HT-29 (cell line): ENCODE results near the gene RASGRP2. TPM values are rescaled to one million over a fixed set of nuclear protein-coding genes. Genes with fewer than 3 reads are reported as not detected.
A peak's percentile ranks its signal among the peaks of the same experiment; 100 is the strongest.

Experiments
- DNase-seq: peaks from one replicate; pipeline ENCODE4 v3.0.0-alpha.2; 2015; ENCODE audit warnings: low spot score
- total RNA-seq: library from RNA; depleted of rRNA; stranded (reverse); fragments of >200 nt; shearing (Covaris generic); gene quantifications from 2 replicates; pipeline ENCODE4 v1.2.3, GENCODE V29; 2014; rRNA removed

The RASGRP2 gene
- not detected in 2 replicates for total RNA-seq

DNA sequence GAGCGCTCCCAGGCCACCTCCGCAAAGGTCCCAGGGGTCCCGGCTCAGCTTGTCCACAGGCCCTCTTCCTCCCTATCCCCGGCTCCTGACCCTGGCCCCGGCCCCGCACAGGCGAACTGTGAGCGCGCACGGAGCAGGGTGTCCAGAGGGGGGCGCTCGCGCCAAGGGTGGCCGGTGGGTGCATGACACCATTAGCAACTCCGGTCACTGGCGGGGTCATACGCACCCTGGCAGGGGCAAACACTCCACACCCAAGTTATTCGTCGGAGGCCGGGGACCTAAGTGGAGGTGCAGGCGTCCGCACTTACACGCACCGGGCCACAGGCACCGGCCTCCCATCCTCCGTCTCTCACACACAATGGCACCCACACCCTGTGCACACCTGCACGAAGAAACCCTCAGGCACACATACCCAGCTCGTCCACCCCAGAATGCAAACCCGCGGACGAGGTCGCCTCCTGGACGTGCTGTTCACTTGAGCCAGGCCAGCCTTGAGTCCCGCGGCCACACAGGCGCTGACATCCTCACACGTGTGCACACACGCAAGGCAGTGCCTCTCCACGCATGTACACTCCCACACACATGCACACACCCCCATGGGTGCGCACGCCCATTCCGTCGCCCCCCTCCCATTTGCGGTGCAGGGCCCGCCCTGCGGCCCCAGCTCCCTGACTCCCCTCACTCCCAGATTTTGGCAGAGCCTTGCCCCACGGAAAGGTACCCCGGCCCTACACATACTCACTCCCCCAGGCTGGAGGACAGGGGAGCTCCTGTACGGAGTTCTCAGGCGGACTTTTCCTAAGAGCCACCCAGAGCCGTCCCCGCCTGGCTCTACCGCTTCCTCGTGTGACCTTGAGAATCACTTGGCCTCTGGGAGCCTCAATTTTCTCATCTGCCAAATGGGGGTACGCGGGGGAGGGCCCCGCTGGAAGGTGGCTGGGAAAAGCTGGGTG is at the start of gene RASGRP2:
Gene RASGRP2, minus strand, starts transcription at position 552 of the 953 bp plus-strand sequence. CDS start 1,276 bp downstream, outside the sequence.
- peak; percentile 23 for DNase-seq

DNA sequence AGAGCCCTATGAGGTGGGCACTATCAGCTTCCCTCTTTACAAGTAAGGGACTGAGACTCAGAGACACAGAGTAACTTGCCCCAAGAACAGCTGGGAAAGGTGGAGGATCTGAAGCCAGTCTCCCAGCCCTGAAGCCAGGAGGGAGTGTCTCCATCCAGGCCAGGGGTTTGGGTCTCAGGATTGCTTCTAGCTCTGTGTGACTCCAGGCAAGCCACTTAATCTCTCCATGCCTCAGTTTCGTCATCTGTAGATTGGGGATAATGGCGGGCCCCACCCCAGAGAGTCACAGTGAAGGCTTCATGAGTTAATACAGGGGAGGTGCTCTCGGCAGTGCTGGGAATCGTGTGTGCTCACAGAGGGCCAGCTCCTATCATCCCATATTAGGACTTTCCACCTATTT is 48.5 kb upstream of the RASGRP2 start:
- DNase-seq: no peak

DNA sequence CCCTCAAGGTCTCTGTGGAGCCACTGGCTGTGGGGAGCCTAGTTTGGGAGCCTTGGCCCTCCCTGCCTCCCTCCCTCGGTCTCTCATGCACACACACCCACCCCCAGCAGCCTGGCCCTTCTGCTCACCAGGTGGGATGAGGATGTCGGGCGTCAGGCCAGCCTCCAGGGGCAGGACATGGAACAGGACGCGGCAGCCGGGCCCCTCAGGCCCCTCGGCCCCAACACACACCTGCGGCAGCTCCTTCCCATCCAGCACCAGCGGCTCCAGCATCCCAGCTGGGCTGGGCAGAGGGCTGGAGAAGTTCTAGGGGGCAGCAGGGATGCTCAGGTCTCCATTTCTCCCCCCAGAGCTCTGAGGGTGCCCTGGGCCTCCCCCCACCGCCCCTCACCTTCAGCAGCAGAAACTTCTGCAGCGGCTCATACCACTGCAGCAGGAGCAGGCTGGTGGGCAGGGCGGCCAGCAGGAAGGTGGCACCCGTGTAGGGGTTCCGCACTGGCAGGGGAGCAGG is 47.9 kb upstream of the RASGRP2 start:
- DNase-seq: no peak

DNA sequence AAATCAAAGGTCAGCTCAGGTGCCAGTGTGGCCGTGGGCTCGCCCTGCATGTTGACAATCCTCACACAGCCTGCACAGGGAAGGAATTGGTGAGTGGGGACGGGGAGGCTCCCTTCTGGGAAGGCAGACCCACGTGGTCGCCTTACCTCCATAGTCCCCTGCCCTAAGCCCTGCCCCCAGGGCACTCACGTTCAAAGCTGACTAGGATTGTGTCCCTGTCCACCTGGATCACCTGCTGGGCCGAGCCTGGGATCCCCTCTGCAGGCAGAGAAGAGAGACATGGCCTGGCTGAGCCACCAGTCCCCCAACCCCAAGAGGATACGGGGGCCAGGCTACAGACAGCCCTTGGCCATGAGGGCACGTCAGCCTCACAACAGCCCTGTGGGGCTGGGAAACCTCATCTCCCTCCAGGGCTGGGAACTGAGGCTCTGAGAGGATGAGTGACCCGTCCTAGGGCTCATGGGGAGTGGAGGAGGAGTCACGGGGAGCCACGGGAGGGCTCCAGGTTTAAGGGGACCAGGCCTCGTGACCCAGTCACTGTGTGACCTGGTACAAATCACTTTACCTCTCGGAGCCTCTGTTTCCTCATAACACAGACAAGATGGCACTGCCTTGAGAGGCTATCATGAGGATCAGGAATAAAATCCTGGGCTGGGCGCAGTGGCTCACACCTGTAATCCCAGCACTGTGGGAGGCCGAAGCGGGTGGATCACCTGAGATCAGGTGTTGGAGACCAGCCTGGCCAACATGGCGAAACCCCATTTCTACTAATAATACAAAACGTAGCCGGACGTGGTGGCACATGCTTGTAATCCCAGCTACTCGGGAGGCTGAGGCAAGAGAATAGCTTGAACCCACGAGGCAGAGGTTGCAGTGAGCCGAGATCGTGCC is 46.5 kb upstream of the RASGRP2 start:
- DNase-seq: no peak

DNA sequence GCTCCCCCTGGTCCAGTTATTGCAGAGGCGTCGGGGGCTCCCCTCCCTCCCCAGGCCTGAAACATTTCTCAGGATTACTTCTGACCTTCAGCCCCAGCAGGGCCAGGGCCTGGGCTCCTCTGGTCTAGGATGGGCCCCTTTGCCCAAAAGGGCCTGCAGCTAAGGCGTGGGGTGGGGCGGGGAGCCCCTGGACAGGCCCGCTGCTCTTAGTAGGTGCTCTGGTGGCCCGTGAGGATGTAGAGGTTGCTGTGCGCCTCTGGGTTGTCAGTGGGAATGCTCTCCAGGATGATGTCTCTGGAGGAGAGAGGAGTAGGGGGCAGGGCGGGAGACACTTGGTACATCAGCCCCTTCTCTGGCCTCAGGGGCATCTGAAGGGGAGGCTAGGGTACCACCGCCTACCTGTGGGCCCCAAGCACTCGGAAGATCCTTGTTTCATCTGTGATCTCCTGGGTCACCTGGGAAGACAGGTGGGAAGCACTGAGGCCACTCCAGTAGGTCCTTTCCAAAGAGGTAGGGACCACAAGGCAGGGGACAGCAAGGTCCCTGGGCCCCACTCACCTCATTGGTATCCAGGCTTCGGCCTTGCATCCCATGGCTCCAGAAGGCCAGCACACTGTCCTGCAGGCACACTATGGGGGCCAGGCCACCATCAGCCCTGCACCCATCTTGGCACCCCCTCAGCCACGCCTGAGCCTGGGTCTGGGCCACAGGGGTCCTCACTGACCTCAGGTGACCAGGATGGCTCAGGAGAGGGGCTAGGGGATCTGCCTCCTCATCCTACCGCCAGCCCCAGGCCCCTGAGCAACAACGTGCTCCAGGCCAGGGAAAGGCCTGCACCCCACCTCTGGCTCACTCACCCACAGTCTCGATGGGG is 45.6 kb upstream of the RASGRP2 start:
- no peak for DNase-seq

DNA sequence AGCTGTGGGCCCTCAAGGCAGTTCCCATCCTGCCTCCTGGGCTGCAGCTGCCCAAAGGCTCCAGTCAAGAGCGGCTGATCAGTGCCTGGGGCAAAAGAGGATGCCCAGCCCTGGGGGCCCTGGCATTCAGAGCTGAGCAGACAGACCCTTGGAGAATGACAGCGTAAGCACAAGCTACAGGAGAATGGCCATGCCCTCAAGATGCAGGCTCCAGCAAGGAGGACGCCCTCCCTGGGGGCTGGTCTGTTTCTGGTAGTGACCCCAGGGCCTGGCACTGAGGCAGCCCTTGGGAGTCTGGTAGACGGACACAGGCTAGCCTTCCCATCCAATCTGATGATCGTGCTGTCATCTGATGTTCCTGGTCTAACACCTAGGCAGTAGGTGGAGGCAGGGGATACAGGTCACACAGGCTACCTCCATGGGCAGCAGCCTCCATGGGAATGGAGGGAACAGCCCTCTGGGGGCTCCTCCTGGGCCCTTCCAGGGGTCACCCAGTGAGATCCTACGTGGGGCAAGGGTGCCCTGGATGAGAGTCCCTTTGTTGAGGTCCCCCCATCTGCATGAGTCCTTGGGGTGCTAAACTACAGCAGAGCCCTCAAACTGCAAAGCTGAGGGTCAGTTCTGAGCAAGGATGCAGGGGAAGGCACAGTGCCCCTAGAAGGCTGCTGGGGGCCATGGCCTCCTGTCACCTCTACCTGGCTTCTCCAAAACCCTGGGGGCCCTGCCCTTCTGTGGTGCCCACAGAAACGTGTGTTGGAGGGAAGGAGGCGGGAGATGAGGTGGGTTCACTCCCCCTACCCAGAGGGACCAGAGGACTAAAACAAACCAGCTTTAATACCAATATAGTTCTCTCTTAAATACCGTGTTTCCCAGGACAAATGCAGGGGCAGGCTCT is 44.6 kb upstream of the RASGRP2 start:
- no peak for DNase-seq

DNA sequence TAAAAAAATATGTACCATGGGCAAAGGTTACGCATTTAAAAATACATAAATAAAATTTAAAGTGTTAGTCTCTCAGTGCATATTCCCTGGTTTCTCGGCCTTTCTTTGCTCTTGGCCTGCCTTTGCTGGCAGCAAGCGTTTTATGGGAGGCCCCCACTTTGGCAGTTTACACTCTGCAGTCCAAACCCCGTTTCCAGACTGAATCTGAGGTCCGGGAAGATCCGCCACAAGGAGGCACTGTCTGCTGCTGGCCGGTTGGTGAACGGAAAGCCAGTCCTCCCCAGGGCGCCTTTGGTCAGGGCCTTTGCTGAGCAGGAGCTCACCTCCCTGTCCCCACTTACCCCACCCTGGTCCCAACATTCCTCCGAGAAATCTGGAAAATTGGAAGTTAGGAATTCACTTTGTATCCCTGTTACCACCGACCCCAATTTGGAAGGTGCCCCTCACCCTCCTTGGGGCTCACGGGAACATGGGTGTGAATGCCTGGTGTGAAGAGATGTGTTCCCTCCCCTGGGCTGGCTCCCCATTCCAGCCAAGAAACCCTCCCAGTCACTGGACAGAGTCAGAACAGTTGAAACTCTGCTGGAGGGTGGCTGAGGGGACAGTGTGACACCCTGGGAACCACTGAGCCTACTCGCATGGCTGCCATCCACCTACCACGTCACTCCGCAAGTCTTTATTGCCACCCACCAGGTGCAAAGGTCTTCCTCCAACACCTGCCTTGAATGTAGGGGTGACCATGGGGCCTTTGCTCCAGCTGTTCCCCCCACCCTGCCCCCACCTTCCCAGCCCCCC is 43.8 kb upstream of the RASGRP2 start:
- peak; percentile 91 for DNase-seq

DNA sequence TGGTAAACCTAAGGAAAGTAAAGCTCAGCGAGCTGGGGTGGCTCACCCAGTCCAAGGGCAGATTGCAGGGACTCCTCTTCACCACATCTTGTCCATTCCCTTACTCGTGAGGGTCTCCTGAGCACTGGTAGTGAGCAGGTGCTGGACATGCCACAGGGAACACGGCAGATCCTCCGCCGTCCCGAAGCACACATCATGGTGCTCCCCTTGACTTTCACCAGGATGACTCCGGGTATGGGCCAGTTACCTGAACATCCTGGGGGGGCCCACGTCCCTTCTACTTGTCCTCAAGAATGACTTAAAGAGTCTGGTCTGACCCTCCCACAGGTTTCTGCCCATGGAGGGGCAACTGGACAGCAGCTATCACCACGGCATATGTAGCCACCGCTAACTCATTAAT is 42.4 kb upstream of the RASGRP2 start:
- DNase-seq: no peak

DNA sequence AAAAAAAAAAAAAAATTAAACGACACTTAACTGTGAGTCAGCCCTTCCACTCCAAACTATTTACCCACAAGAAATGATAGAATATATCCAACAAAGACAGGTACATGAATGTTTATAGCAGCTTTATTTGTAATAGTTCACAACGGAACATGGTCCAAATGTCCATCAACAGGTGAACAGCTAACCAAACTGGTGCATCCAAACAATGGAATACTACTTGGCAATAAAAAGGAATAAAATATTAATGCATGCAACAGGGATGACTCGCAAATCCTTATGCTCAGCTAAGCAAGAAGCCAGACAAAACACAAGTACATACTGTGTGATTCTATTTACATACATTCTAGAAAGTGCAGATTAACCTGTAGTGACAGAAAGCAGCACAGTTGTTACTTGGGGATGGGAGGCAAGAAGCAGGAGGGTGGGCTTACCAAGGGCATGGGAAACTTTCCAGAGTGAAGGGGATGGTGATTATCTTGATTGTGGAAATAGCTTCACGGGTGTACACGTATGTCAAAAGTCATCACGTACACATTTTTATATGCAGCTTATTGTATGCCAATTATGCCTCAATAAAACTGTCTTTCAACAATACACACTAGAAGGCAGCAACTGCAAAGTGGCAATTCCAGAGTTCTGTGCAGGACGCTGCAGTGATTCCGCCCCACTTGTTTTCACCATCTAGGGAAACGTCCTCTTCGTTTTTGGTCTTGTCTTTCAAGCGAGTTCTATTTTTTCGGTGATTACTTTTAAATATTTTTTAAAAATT is 41.1 kb upstream of the RASGRP2 start:
- DNase-seq: no peak

DNA sequence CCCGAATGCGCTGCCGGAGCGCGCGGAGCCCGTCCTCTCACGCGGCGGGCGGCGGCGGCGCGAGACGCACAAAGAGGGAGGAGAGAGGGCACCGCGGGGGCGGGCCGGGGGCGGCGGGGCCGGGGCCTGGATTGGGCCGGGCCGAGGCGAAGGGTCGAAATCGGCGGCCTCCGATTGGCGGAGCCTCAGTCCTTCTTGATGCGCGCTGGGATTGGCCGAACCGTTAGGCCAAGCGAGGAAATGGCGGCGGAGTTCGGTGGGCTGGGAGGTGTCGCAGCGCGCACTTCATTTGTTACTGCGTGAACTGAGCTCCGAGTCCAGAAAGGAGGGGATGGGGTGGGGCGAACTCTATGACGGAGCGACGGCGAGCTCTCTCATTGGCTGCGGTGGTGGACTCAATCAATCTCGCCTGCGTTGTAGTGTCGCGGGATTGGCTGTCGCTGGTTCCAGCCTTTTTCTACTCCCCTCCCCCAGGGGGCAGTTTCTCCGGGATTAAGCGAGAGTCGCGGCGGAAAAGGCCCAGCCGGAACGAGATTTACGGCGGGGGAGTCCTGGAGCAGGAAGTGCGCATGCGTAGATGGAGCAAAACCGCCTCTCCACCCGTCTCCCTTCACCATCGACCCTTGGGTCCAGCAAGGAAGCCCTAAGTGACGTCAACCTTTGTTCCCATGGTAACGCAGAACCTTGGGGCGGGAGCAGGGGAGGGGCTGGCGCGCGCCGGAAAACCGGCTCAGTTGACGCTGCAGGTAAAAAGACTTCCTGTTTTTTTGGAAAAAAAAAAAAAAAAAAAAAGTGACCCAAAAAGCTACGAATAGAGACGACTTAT is 34.7 kb upstream of the RASGRP2 start, which contains the start of gene SF1:
Gene SF1, minus strand, starts transcription at position 70 of the 826 bp plus-strand sequence. CDS start 150 bp downstream, outside the sequence.
- DNase-seq: peak; percentile 100

DNA sequence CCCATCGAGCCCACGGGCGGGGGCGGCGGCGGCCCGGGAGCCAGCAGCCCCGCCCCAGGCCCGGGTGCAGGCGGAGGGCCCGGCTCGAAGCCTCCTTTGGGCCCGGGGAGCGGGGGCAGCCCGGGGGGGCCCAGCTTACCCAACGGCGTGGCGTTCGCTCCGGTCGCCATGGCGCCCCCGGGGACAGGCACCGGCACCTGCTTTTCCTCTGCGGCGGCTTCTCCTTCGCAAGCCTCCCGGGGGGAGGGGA is 34.2 kb upstream of the RASGRP2 start:
- DNase-seq: no peak

DNA sequence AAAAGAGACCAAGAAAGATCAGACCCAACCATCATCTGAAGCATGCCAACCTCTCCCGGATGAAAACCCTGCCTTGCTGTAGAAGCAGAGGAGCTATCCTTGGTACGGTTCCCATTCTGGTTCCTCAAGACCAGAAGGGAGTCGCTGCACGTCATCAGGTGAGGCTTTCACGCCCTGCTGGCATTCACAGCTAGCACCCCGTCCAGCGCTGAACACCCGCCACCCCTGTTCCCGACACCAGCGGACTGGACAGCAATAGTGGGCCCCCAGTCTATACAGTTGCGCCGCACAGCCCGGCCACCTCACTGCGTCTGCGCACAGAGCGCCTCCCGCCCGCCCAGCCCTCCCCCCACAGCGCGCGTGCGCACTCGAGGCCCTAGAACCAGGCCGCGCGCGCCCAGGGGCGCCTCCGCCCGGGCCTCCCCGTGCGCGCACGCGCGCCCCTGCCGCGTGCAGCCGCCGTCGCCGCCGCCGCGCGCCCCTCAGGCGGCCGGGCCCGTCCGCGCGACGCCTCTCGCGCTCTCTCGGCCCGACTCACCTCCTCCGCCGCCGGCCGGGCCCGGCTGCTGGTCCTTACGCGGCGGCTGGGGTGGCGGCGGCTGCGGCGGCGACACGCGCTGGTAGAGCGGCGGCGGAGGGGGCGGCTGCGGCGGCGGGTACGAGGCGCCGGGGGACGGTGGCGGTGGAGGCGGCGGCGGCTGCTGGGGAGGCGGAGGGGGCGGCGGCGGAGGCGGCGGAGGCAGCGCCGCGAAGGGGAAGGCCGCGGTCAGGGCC is 33.7 kb upstream of the RASGRP2 start:
- peak; percentile 88 for DNase-seq

DNA sequence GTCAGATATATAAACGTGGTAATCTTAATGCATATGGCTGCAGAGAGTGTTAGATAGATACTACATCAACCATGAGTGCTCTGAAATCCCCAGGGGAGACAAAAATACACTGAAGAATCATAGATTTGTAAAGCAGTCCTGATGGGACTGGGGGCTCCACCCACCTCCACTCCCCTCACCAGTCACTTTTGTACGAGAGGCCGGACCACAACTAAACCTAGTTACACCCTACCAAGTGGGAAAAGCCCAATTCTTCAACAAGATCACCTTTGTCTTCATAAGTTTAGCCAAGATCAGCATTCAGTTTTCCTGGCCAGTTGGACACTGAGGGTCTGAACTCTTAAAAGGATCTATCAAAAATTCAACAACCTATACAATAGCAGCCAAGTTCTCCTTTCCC is 32.9 kb upstream of the RASGRP2 start:
- DNase-seq: no peak

DNA sequence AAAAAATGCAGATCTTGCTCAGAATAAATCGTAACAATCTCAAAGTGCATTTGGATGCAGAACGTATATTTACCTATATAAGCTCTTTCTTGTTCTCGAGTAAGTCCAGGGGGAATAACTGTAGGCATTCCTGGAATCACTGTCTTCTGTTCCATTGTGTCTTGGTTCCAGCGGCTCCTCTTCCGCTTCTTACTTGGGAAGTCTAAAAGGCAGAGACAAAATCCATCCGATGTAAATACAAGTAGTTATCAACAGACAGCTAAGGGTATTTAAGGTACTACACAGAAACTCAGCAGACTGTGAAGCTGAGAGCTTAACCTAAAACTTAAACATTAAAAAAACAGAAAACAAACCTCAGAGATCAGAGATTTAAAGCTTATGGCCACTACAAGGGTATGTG is 32.5 kb upstream of the RASGRP2 start:
- DNase-seq: no peak

DNA sequence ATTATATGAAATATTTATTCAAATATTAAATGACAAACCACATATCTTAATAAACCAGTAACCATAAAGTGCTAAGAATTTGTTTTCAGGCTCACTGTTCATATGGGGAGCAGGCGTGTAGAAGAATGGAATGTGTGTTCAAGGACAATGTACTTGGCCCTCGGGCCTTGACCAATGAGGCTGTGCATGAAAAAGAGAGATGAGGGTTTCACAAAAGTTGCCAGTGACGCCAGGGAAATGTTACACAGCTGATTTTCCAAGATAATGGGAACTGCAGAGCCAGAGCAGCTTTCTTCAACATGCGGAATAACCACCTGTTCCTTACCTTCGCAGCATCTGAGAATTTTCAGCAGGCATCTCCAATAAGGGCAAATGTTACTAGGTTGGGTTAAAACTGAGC is 30.2 kb upstream of the RASGRP2 start:
- DNase-seq: no peak

DNA sequence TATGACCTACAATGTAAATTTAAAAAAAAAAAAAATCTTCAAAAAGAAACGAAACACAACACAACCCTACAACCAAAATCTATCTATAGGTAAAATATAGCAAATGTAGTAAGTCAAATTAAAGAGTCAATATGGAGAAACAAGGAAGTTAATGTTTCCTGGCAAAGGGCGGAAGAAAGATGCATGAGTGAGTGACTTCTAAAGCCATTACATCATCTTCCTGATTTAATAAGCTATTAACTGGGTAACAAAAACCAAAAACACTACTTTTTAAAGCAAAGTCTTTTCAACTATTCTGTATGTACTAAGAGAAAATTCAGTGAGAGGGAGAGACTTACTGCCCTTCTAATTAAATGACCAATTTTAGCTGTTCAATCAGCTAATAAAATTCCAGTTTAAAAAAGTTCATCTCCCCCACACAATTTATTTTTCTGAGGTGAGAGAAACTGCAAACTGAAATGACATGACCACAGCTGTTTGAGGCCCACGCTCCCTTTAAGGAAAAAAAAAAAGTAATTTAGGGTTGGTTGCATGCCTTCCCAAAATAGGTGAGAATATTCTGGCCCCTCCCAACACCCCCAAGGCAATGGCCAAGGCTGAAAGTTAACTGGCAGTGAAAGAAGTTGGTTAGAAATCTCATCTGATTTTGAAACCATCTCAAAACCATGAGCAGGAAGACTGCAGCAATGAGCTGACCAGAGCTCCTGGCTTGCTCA is 28.5 kb upstream of the RASGRP2 start:
- no peak for DNase-seq
